Measurements from ENCODE around the gene ZCCHC8. TPM values are rescaled to one million over a fixed set of nuclear protein-coding genes. Genes with fewer than 3 reads are reported as not detected.

Gene ZCCHC8
- total RNA-seq, 1 experiment from 2014 or later = 41.8 TPM

GRCh38 chr12:122423258-122424165 lies 77.2 kb downstream of the ZCCHC8 start:
- BruUV-seq (replicated peaks) = TSS peak; percentile 76
- Mint-ChIP-seq H3K9me3 (ENCODE audit: unreplicated experiment) (no peaks in the 10 kb centered on the region), H3K36me3 (ENCODE audit: insufficient read depth, unreplicated experiment) (peaks cover 14% of the 10 kb centered on the region), H3K27me3 (ENCODE audit: insufficient read depth, unreplicated experiment) (no peaks in the 10 kb centered on the region), H3K4me3 (ENCODE audit: unreplicated experiment) (peak overlapping the region; percentile 78), H3K27ac (ENCODE audit: low read depth, unreplicated experiment) (peak overlapping the region; percentile 89), H3K4me1 (ENCODE audit: insufficient read depth, unreplicated experiment) (peaks cover 4% of the 10 kb centered on the region)
- CTCF ChIA-PET = interaction anchor here (0.5 to 3.7 kb wide), 7 partner anchors 23 to 154 kb away, joined by 3 to 38 read pairs (median 3); no protein-coding TSS in a partner anchor
- no peak for TF ChIP-seq CTCF (IDR thresholded peaks at IDR 0.05; ENCODE audit: unreplicated experiment)
- intact Hi-C loops (cut with micrococcal nuclease) = loop anchor here (1.0 to 2.0 kb wide), 3 partner anchors 14 to 77 kb away; partner anchors contain the start of gene ZCCHC8
- DNase-seq (ENCODE audit: unreplicated experiment) = peak; percentile 51
- POLR2A ChIA-PET = interaction anchor here (0.8 to 7.0 kb wide), 12 partner anchors 12 to 76 kb away, joined by 3 to 145 read pairs (median 6); partner anchors contain the start of gene ZCCHC8

GRCh38 chr12:122422730-122423257 lies 77.9 kb downstream of the ZCCHC8 start:
- ChIA-PET POLR2A (interaction anchor here (0.9 to 7.0 kb wide), 16 partner anchors 8 to 77 kb away, joined by 3 to 145 read pairs (median 6); partner anchors contain the start of gene ZCCHC8), CTCF (interaction anchor here (0.6 to 3.7 kb wide), 6 partner anchors 21 to 84 kb away, joined by 3 to 38 read pairs (median 6); no protein-coding TSS in a partner anchor)
- DNase-seq (ENCODE audit: unreplicated experiment) = peak; percentile 70
- H3K4me1 Mint-ChIP-seq (ENCODE audit: insufficient read depth, unreplicated experiment) = peaks cover 4% of the 10 kb centered on the region
- intact Hi-C loops (cut with micrococcal nuclease) = loop anchor here (1.0 to 2.0 kb wide), 3 partner anchors 15 to 78 kb away; partner anchors contain the start of gene ZCCHC8
- H3K27ac Mint-ChIP-seq (ENCODE audit: low read depth, unreplicated experiment) = peak overlapping the region; percentile 89
- no peaks in the 10 kb centered on the region for H3K27me3 Mint-ChIP-seq (ENCODE audit: insufficient read depth, unreplicated experiment)
- no TSS peak for BruUV-seq (replicated peaks)
- peak overlapping the region; percentile 78 for H3K4me3 Mint-ChIP-seq (ENCODE audit: unreplicated experiment)
- no peak for TF ChIP-seq CTCF (IDR thresholded peaks at IDR 0.05; ENCODE audit: unreplicated experiment)
- no peaks in the 10 kb centered on the region for H3K9me3 Mint-ChIP-seq (ENCODE audit: unreplicated experiment)
- H3K36me3 Mint-ChIP-seq (ENCODE audit: insufficient read depth, unreplicated experiment) = peaks cover 14% of the 10 kb centered on the region

GRCh38 chr12:122421821-122422729 lies 78.7 kb downstream of the ZCCHC8 start, which contains the start of gene CLIP1:
Gene CLIP1, minus strand, starts transcription at chr12:122422669. Its CDS starts 42,217 bp downstream, at chr12:122380452.
- Mint-ChIP-seq H3K9me3 (ENCODE audit: unreplicated experiment) (no peaks in the 10 kb centered on the region), H3K27ac (ENCODE audit: low read depth, unreplicated experiment) (peak within 1 kb of the TSS; percentile 95), H3K4me3 (ENCODE audit: unreplicated experiment) (peak within 1 kb of the TSS; percentile 87), H3K27me3 (ENCODE audit: insufficient read depth, unreplicated experiment) (no peaks in the 10 kb centered on the region), H3K36me3 (ENCODE audit: insufficient read depth, unreplicated experiment) (peaks cover 14% of the 10 kb centered on the region), H3K4me1 (ENCODE audit: insufficient read depth, unreplicated experiment) (peaks cover 4% of the 10 kb centered on the region)
- intact Hi-C loops (cut with micrococcal nuclease) = loop anchor here (1.0 to 2.0 kb wide), 3 partner anchors 22 to 79 kb away; partner anchors contain the start of gene ZCCHC8
- peak; percentile 66 for TF ChIP-seq CTCF (IDR thresholded peaks at IDR 0.05; ENCODE audit: unreplicated experiment)
- ChIA-PET CTCF (interaction anchor here (1.9 to 3.7 kb wide), 4 partner anchors 16 to 51 kb away, joined by 6 to 38 read pairs (median 12); no protein-coding TSS in a partner anchor), POLR2A (interaction anchor here (0.7 to 7.0 kb wide), 14 partner anchors 9 to 78 kb away, joined by 3 to 145 read pairs (median 8); partner anchors contain the start of gene ZCCHC8)
- DNase-seq (ENCODE audit: unreplicated experiment) = peak; percentile 68
- TSS peak; percentile 35 for BruUV-seq (replicated peaks)

Other genes starting within 250 kb of the ZCCHC8 start
- gene VPS33A, start 234.4 kb downstream of the ZCCHC8 start, total RNA-seq (2022) = 16.5 and 22.2 TPM in 2 replicates
- gene CLIP1, start 78.3 kb downstream of the ZCCHC8 start, total RNA-seq (2022) = 92.6 and 115 TPM in 2 replicates
- gene RSRC2, start 26.0 kb upstream of the ZCCHC8 start, total RNA-seq (2022) = 74.9 and 93.4 TPM in 2 replicates
- gene KNTC1, start 26.3 kb upstream of the ZCCHC8 start, total RNA-seq (2022) = 18.0 and 26.1 TPM in 2 replicates
- 0.19 TPM in 1 of 2 replicates, not detected in the other for gene HCAR2, start 202.4 kb upstream of the ZCCHC8 start, total RNA-seq (2022)
- not detected in 2 replicates for gene HCAR3, start 215.9 kb upstream of the ZCCHC8 start, total RNA-seq (2022)
- gene HCAR1, start 229.9 kb upstream of the ZCCHC8 start, total RNA-seq (2022) = not detected in 2 replicates

Data from MCF 10A (cell line).